GM12873 (cell line): ENCODE data around the gene VNN1.

Experiments used
- CTCF ChIP-seq: IDR thresholded peaks from 2 replicates; pipeline ENCODE4 v1.5.1; 2012; ENCODE audit warnings: low read depth, mild to moderate bottlenecking, moderate library complexity, low read length, control low read depth; ENCODE audit not compliant: insufficient read depth; ENCODE audit errors: missing control alignments

VNN1 gene

GRCh38 chr6:132659082-132659481 is 54.8 kb downstream of the VNN1 start, which contains the start of gene TAAR1:
TAAR1 (minus strand) TSS chr6:132659182; CDS start chr6:132646003, 13,179 bp downstream.
- no peak for TF ChIP-seq CTCF

GRCh38 chr6:132651062-132651461 is 62.8 kb downstream of the VNN1 start:
- TF ChIP-seq CTCF, result no peak

GRCh38 chr6:132650429-132650828 is 63.4 kb downstream of the VNN1 start:
- no peak for TF ChIP-seq CTCF

- TF ChIP-seq CTCF, result no peak
Measured at GRCh38 chr6:132648828-132649227, 65.0 kb downstream of the VNN1 start.

GRCh38 chr6:132648356-132648755 is 65.5 kb downstream of the VNN1 start:
- TF ChIP-seq CTCF, result no peak

GRCh38 chr6:132643547-132643946 is 70.3 kb downstream of the VNN1 start:
- no peak for TF ChIP-seq CTCF

GRCh38 chr6:132634796-132635195 is 79.1 kb downstream of the VNN1 start:
- TF ChIP-seq CTCF, result no peak

- TF ChIP-seq CTCF, result no peak
Measured at GRCh38 chr6:132633362-132633761, 80.5 kb downstream of the VNN1 start.
